Measurements from ENCODE around the gene PXYLP1. TPM values are rescaled to one million over a fixed set of nuclear protein-coding genes. Genes with fewer than 3 reads are reported as not detected.

PXYLP1 gene
- total RNA-seq, 1 donor from 2014 or later: 30.9 TPM

- no peak overlapping the region for H3K27ac Mint-ChIP-seq (ENCODE audit: unreplicated experiment)
- TF ChIP-seq CTCF (conservative IDR thresholded peaks at IDR 0.05): no peak
- no peaks in the 10 kb centered on the region for H3K27me3 Mint-ChIP-seq (ENCODE audit: low read depth)
- peaks cover 3% of the 10 kb centered on the region for H3K36me3 Mint-ChIP-seq (ENCODE audit: low read depth)
- no peak overlapping the region for H3K4me3 Mint-ChIP-seq
- H3K4me1 Mint-ChIP-seq: peaks cover 21% of the 10 kb centered on the region
- DNase-seq (ENCODE audit: low read depth, low spot score): no peak
- H3K9me3 Mint-ChIP-seq: peaks cover 3% of the 10 kb centered on the region
Observed at GRCh38 chr3:141218926-141219325, 12.7 kb upstream of the PXYLP1 start.

GRCh38 chr3:141223673-141224166 is 7.9 kb upstream of the PXYLP1 start:
- Mint-ChIP-seq H3K4me3 (no peak overlapping the region), H3K27me3 (ENCODE audit: low read depth) (no peaks in the 10 kb centered on the region), H3K4me1 (peaks cover 8% of the 10 kb centered on the region), H3K27ac (ENCODE audit: unreplicated experiment) (no peak overlapping the region), H3K9me3 (peaks cover 8% of the 10 kb centered on the region), H3K36me3 (ENCODE audit: low read depth) (peaks cover 8% of the 10 kb centered on the region)
- TF ChIP-seq CTCF (conservative IDR thresholded peaks at IDR 0.05): no peak
- no peak for DNase-seq (ENCODE audit: low read depth, low spot score)

- H3K36me3 Mint-ChIP-seq (ENCODE audit: low read depth): peaks cover 8% of the 10 kb centered on the region
- DNase-seq (ENCODE audit: low read depth, low spot score): no peak
- peaks cover 20% of the 10 kb centered on the region for H3K4me1 Mint-ChIP-seq
- peaks cover 2% of the 10 kb centered on the region for H3K27me3 Mint-ChIP-seq (ENCODE audit: low read depth)
- TF ChIP-seq CTCF (conservative IDR thresholded peaks at IDR 0.05): no peak
- peaks cover 8% of the 10 kb centered on the region for H3K9me3 Mint-ChIP-seq
- no peak overlapping the region for H3K27ac Mint-ChIP-seq (ENCODE audit: unreplicated experiment)
- no peak overlapping the region for H3K4me3 Mint-ChIP-seq
Observed at GRCh38 chr3:141225939-141226338, 5.7 kb upstream of the PXYLP1 start.

- Mint-ChIP-seq H3K36me3 (ENCODE audit: low read depth) (peaks cover 8% of the 10 kb centered on the region), H3K27ac (ENCODE audit: unreplicated experiment) (no peak overlapping the region)
Observed at GRCh38 chr3:141227216-141227615, 4.4 kb upstream of the PXYLP1 start.

GRCh38 chr3:141227752-141228151 is 3.9 kb upstream of the PXYLP1 start:
- Mint-ChIP-seq H3K36me3 (ENCODE audit: low read depth) (peaks cover 8% of the 10 kb centered on the region), H3K27me3 (ENCODE audit: low read depth) (peaks cover 5% of the 10 kb centered on the region), H3K4me3 (no peak overlapping the region), H3K4me1 (peaks cover 25% of the 10 kb centered on the region), H3K9me3 (peaks cover 8% of the 10 kb centered on the region), H3K27ac (ENCODE audit: unreplicated experiment) (peak overlapping the region; percentile 8)
- no peak for DNase-seq (ENCODE audit: low read depth, low spot score)
- no peak for TF ChIP-seq CTCF (conservative IDR thresholded peaks at IDR 0.05)

More at GRCh38 chr3:141227216-141227615, 4.4 kb upstream of the PXYLP1 start:
- H3K4me3 Mint-ChIP-seq: no peak overlapping the region
- H3K27me3 Mint-ChIP-seq (ENCODE audit: low read depth): peaks cover 2% of the 10 kb centered on the region
- H3K9me3 Mint-ChIP-seq: peaks cover 8% of the 10 kb centered on the region
- no peak for DNase-seq (ENCODE audit: low read depth, low spot score)
- H3K4me1 Mint-ChIP-seq: peaks cover 21% of the 10 kb centered on the region
- TF ChIP-seq CTCF (conservative IDR thresholded peaks at IDR 0.05): no peak

All from neural crest cell (in vitro differentiated cells).